Kidney epithelial cell (primary cell): ENCODE results near the gene LRRC75B. TPM values are rescaled to one million over a fixed set of nuclear protein-coding genes. Genes with fewer than 3 reads are reported as not detected.
"Not testable (repeated sequence)": the region's sequence is repeated elsewhere in the genome, so short reads cannot be mapped to it uniquely, and the experiment has no call there.

Source experiments
- DNase-seq: peaks from one replicate; pipeline ENCODE4 v3.0.0-alpha.2; 2010; ENCODE audit warnings: low read depth
- H3K27me3 ChIP-seq: 2 replicates; pipeline ENCODE4 v1.6.0; 2011; ENCODE audit warnings: low read length; ENCODE audit not compliant: control insufficient read depth, insufficient read depth
- H3K36me3 ChIP-seq: 2 replicates; pipeline ENCODE4 v1.5.1; 2011; ENCODE audit warnings: low read length; ENCODE audit not compliant: control insufficient read depth, insufficient read depth
- H3K4me3 ChIP-seq: 2 replicates; pipeline ENCODE4 v1.5.1; 2011; ENCODE audit warnings: low read depth, mild to moderate bottlenecking, control low read depth, low read length
- CTCF ChIP-seq: IDR thresholded peaks from 2 replicates; pipeline ENCODE4 v1.5.1; 2011; ENCODE audit warnings: mild to moderate bottlenecking, moderate library complexity, low read length, control low read depth, inconsistent platforms; ENCODE audit not compliant: insufficient read depth, poor library complexity, severe bottlenecking
- total RNA-seq: library from RNA; depleted of rRNA; stranded (reverse); fragments of >200 nt; gene quantifications from 2 replicates; pipeline ENCODE4 v1.2.3, GENCODE V29; 2015

The LRRC75B gene
- total RNA-seq, 1 donor from 2014 or later, result 17.3 TPM

- no peaks in the 10 kb centered on the region for H3K27me3 ChIP-seq
- no peaks in the 10 kb centered on the region for H3K36me3 ChIP-seq
- DNase-seq, result no peak
- H3K4me3 ChIP-seq, result peak within 1 kb of the TSS; percentile 90
- TF ChIP-seq CTCF, result no peak
Measured at GRCh38 chr22:24554313-24555164, 38.3 kb downstream of the LRRC75B start, which contains the start of gene GUCD1. GUCD1 (minus strand) TSS chr22:24555138; CDS start chr22:24554991, 147 bp downstream.

DNA sequence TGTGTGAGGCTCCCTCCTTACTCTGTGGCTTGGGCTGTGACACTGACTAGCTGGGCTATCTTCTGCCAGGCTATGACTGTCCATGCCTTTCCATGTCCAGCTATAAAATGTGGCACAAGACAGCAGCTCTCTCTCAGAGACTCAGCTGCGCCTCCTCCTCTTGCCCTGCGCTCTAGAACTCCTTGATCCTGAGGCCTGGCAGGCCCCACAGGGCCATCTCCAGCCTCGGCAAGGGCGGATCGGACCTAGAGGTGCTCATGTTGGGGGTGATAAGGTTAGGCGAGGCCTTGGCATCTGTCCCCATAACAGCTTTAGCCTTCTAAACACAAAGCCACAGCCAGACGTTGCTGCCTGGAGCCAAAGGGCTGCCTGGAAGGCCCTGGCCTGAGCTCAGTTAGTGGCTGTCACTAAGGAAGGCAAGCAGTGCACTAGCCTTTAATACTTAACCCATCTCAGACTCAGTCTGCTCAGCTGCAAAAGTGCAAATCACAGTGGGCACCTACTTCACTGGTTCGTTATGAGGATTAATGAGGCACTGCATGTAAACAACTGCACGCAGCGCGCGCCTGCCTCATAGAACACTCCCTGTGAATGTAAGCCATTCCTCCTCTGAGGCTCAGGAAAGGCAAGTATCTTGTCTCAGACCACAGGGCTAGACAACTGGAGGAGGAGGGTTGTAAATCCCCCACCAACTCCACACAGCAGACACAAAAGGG, 39.1 kb downstream of the LRRC75B start:
- DNase-seq, result no peak
- Histone ChIP-seq H3K4me3 (peak overlapping the region; percentile 83), H3K36me3 (no peaks in the 10 kb centered on the region), H3K27me3 (no peaks in the 10 kb centered on the region)
- no peak for TF ChIP-seq CTCF

DNA sequence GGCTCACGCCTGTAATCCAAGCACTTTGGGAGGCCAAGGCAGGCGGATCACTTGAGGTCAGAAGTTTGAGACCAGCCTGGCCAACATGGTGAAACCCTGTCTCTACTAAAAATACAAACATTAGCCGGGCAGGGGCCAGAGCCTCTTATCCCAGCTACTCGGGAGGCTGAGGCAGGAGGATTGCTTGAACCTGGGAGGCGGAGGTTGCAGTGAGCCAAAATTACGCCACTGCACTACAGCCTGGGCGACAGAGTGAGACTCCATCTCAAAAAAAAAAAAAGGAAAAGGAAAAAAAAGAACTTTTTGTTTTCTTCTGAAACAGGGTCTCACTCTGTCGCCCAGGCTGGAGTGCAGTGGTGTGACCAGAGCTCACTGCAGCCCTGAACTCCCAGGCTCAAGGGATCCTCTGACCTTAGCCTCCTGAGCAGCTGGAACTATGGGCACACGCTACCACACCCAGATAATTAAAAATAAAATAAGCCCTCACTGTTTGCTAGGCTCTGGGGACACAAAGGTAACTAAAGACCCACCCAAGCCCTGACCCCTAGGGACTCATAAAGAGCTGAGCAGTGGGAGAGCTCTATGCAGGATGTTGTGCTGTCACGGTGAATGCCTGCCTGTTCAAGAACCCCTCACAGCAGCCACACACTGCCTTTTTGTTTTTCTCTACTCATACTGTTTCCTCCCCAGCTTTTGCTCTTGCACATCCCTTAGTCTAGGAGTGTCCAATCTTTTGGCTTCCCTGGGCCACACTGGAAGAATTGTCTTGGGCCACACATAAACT, 40.2 kb downstream of the LRRC75B start:
- not testable (repeated sequence) for H3K4me3 ChIP-seq, DNase-seq, H3K27me3 ChIP-seq, H3K36me3 ChIP-seq

DNA sequence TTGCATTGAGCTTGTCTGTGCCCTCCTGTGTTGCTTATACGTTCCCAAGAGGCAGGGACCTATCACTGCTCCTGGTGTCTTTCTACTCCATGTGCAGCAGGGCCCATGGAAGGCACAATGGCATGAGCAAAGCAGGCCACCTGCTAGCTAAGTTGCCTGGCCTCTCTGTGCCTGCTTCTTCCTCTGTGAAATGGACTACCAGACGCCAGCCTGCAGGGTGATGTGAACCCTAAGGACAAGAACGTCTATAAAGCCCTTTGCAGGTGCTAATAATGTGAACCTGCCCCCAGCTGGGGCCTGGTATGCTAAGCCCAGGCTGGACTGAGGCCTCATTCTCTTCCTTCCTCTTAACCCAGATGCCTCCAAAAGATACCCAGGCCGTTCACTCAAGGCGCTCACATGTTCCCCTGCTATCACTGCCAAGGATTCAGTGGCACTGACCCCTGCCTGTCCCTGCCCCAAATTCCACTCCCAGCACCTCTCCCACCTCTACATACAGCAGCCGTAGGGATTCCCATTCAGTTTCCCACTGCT, 41.9 kb downstream of the LRRC75B start:
- Histone ChIP-seq H3K27me3 (no peaks in the 10 kb centered on the region), H3K36me3 (peaks cover 2% of the 10 kb centered on the region), H3K4me3 (no peak overlapping the region)
- no peak for TF ChIP-seq CTCF
- no peak for DNase-seq

DNA sequence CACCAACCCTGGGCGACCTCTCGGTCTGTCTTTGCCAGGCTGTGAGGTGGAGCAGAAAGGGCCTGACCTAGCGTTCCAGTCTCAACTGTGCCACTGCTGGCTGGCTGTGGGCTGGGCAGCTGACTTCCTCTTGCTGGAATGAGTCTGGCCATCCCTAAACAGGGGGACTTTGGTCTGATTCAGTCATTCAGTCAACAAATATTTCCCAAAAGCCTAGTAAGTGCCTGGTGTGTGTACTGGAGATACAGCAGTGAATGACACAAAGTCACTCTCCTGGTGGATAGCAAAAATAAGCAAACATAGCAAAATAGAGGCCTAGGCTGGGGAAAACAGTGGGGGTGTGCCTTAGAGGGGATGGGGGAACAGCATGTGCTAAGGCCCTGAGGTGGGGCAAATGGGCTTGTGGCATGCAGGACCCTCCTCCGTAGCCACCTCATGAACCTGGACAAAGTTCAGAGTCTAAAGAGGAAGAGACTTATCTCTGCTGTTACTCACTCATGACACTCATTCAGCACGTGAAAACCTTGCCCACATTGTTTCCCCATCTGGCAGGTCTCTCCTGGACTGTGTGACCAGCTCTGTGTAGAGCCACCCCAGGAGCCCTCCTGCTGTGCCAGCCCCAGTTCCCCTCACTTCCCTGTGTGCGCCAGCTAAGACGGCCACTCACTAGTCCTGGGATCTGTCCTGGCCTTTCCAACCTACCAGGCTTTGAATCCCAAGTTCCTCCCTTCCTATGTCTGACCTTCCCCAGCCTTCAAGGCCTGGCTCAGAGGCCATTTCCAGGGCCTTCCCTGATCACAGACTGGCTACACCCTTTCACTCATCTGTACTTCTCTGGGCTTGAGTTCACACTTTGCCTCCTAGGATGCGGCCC, 42.6 kb downstream of the LRRC75B start:
- Histone ChIP-seq H3K27me3 (no peaks in the 10 kb centered on the region), H3K4me3 (no peak overlapping the region), H3K36me3 (peaks cover 2% of the 10 kb centered on the region)
- no peak for DNase-seq
- no peak for TF ChIP-seq CTCF
